GM10266 (cell line): ENCODE data around the gene BSG.

Source experiments
- DNase-seq: peaks from one replicate; pipeline ENCODE4 v3.0.0; 2012; ENCODE audit errors: extremely low spot score
- TF ChIP-seq, protein P1 (sequence below): IDR thresholded peaks from 2 replicates; pipeline ENCODE4 v1.5.1; 2012; ENCODE audit warnings: mild to moderate bottlenecking, low read depth; ENCODE audit not compliant: control insufficient read depth, insufficient read depth; ENCODE audit errors: missing control alignments

BSG gene

DNA sequence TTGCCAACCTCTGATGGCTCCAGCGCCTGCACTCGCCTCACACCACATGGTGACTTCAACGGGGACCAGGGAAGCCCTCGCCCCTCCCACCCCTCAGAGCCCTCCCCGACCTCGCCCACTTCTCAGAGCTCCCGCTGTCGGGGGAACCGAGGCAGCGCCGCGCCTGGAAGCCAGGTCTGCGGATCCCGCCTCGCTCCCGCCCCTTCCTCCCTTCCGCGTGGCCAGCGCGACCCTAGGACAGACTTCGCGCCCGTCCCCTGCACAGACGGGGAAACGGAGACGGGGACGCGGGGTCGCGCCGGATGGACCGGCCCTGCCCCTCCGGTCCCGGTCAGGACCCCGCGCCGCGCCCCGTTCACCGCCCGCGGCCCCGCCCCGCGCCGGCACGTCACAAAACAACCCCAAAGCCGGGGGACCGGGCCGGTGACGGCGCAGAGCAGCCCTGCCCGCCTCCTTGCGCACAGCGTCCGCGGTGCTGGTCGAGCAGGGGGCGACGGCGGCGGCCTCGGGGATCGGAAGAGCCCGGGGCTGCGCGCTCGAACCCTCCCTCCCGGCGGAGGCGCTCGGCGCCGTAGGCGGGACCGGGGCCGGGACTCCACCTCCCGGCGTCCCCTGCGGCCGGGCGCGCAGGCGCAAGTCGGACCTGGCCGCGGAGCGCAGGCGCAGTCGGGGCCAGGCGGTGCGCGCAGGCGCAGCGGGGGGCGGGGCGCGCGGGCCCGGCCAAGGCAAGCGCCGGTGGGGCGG is 41.2 kb upstream of the BSG start:
- TF ChIP-seq, protein P1, sequence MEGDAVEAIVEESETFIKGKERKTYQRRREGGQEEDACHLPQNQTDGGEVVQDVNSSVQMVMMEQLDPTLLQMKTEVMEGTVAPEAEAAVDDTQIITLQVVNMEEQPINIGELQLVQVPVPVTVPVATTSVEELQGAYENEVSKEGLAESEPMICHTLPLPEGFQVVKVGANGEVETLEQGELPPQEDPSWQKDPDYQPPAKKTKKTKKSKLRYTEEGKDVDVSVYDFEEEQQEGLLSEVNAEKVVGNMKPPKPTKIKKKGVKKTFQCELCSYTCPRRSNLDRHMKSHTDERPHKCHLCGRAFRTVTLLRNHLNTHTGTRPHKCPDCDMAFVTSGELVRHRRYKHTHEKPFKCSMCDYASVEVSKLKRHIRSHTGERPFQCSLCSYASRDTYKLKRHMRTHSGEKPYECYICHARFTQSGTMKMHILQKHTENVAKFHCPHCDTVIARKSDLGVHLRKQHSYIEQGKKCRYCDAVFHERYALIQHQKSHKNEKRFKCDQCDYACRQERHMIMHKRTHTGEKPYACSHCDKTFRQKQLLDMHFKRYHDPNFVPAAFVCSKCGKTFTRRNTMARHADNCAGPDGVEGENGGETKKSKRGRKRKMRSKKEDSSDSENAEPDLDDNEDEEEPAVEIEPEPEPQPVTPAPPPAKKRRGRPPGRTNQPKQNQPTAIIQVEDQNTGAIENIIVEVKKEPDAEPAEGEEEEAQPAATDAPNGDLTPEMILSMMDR: peak; percentile 11
- peak; percentile 100 for DNase-seq

DNA sequence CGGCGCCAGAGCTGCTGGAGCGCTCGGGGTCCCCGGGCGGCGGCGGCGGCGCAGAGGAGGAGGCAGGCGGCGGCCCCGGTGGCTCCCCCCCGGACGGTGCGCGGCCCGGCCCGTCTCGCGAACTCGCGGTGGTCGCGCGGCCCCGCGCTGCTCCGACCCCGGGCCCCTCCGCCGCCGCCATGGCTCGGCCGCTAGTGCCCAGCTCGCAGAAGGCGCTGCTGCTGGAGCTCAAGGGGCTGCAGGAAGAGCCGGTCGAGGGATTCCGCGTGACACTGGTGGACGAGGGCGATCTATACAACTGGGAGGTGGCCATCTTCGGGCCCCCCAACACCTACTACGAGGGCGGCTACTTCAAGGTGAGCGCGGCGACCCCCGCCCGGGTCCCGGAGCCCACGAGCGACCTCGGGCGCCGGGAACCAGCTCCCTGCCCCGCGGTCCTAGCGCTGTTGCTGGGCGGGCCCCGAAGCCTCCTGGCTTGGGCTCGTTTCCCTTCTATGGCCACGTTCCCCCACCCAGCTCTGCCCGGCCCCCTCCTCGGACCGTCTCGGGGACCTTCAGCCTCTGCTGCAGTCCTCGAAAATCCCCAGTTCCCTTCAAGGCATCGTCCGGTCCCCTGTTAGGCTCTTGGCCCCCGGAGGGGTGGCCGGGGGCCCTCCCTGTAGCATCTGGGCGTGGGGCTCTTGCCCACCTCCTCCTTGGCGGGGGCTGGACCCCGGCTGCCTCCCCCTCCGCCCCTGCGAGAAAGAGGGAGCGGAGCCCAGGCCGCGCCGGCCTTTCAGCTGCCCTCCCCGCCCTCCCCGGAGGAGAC is 40.4 kb upstream of the BSG start, which contains the start of gene CDC34:
TSS of gene CDC34 (plus strand) at position 8 of the 808 bp plus-strand sequence. CDS start at position 180, 172 bp downstream.
- DNase-seq: peak; percentile 69
- TF ChIP-seq, protein P1: no peak

DNA sequence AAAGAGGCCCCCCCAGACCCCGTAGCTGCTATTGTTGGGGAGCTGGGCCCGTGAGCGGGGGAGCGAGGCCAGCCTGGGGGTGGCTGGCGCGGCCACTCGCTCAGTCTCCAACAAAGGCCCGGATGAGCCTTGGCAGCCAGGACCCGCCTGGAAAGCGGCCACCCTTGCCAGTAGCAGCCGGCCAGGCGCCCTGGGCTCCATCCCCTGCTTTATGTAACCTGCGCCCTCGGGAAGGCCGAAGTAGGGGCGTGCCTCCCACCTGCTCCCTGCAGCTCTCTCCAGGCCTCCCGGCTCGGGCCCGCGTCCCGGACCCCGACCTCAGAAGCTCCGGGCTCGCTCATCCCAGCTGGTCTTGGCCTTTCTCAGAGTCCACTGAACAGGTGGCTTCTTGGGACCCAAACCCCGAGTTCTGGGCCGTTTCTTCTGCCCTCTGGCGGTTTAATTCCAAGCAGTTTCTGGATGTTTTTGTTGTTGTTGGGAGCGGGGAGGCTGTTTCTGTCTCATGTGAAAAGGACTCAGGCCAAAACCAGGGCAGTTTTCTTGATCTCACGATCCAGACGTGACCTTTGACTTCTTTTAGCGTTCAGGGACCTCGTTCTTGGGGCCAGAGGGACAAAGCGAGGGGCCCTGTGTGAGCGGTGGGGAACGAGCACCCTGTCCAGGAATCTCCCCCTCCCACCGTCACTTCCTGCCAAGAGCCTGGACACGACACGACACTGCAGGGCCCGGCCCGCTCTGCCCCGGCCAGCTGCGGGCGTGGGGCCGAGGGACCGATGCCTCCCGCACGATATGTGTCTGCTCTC is 39.6 kb upstream of the BSG start:
- peak; percentile 75 for DNase-seq
- TF ChIP-seq, protein P1: peak; percentile 43

DNA sequence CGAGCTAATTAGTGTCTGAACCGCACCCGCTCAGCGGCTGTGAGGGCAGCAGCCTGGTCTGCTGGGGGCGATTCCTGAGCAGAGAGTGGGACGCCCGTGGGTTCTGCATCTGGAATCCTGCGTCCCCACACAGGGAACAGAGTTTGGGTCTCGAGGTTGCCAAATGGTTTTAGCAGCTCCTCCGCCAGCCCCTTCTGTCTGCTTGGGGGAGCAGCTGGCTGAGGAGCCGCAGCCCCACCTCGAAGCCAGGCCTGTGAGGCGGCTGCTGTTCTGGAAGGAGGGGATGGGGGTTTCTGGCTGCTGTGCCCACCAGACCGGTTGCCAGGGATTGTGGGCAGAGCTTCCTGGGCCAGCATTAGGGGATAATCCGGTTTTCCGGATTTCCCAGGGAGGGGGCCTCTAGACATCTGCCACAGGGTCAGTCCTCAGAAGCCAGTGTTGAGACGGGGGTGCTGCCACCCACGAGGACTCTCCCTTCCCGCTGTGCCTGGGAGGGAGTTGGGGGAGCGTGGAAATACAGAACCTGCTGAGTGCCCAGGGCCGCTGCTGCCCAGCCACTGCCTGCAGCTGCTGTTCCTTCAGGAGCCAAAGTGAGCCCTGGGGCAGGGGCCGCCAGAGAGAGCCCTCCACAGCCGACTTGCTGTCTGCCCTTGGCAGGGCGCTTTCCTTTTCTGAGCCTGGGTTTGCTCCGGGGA is 38.9 kb upstream of the BSG start:
- no peak for DNase-seq
- TF ChIP-seq, protein P1: no peak

DNA sequence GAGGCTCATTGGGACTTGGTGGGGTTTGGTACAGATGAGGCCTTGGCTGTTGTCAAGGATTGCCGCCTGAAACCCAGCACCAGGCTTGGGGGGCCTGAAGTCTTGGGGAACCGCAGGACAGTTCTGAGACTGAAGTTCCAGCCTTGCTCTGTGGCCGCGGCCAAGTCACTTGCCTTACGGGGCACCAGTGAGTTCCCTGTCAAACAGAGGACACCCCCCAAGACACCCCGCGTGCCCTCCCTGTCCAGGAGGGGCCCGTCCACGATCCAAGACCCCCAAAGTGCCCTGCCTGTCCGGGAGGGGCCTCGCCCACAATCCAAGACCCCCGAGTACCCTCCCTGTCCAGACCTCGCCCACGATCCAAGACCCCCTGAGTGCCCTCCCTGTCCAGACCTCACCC is 38.3 kb upstream of the BSG start:
- TF ChIP-seq, protein P1: no peak
- no peak for DNase-seq

DNA sequence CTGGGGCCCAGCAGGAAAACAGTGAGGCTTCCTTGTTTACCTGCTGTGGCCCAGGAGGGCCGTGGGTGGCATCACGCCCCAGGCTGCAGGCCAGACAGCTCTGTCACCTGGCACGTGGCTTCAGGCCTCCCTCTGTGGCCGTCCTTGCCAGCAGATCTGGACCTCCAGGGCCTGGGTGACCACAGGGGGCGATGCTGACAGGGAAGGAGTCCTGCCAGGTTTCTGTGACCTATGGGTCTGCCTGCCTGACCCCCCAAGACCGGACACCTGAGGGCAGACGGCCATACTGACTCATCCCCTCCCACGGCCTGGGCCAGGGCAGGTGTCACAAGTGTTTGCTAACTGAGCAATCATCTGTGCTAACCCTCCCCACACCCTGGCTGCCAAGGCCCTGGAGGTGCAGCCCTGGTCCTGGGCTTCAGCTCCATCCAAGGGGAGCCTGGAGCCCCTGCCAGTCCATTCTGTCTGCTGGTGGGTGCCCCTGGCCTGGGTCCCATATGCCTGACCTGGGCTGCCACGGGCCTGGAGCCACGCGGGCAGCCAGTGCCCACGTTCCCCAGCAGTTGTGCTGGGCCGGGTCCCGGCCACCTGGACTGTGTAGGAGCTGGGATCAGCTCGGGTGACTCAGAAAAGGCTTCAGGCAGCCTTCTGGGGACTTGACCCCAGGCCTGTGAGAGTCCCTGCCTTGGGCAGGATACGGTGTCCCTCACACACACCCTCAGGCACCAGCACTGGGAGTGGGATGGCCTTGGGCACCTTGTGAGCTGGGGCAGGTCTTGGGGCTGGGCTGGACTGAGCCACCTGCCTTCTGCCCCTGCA is 37.2 kb upstream of the BSG start:
- TF ChIP-seq, protein P1: peak; percentile 14
- DNase-seq: no peak
